WERI-Rb-1 (cell line): ENCODE results near the gene GRM5.
"Not testable (repeated sequence)": the region's sequence is repeated elsewhere in the genome, so short reads cannot be mapped to it uniquely, and the experiment has no call there.

ENCODE experiments used
- DNase-seq: peaks from one replicate; pipeline ENCODE4 v3.0.0-alpha.2; 2020
- H3K27ac ChIP-seq: fragments of 250-450 bp; sonication (Bioruptor Pico); 2 replicates; pipeline ENCODE4 v1.5.1; 2020; ENCODE audit warnings: mild to moderate bottlenecking, moderate library complexity
- H3K27me3 ChIP-seq: fragments of 250-450 bp; sonication (Bioruptor Pico); 2 replicates; pipeline ENCODE4 v1.5.1; 2021; ENCODE audit warnings: mild to moderate bottlenecking, low read depth, moderate library complexity; ENCODE audit not compliant: insufficient read depth, severe bottlenecking
- H3K36me3 ChIP-seq: fragments of 250-450 bp; sonication (Bioruptor Pico); 2 replicates; pipeline ENCODE4 v1.5.1; 2020; ENCODE audit warnings: mild to moderate bottlenecking, moderate library complexity
- H3K4me3 ChIP-seq: 2 replicates; pipeline ENCODE4 v1.5.1; 2011; ENCODE audit warnings: low read depth, mild to moderate bottlenecking, control low read depth, low read length
- H3K9me3 ChIP-seq: fragments of 250-450 bp; sonication (Bioruptor Pico); 2 replicates; pipeline ENCODE4 v1.5.1; 2021; ENCODE audit warnings: mild to moderate bottlenecking, moderate library complexity; ENCODE audit not compliant: severe bottlenecking
- TF ChIP-seq, protein P1 (sequence below): IDR thresholded peaks from 2 replicates; pipeline ENCODE4 v1.5.1; 2011; ENCODE audit warnings: low read depth, mild to moderate bottlenecking, control low read depth, inconsistent platforms, low read length

The GRM5 gene

DNA sequence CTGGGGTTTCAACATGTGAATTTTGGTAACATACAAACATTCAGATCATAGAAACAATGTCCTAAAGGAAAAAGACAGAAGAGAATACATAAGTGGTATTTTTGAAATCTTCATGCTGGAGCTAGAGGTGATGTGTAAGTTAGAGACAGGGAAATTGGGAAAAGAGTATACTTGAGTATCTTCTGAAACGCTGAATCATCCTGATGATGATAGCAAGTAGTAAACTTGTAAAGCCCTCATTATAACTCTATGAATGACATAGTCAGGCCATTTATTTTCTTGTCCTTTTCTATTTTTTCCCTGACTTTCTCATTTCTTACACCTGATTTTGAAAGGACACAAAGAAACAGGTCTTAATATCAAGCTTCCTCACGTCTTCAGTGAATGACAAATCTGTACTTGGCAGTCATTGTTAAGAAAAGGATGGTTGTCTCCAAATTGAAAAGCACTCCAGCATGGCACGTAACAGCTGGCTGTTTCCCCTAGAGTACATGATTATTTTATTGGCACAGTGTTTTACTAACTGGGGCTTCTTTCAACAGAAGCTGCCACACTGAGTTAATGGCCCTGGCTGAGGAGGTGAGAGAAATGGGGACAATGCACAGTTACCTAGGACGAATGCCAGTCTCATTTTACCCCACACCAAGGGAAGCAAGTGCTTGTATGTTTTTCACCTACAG, 587.5 kb downstream of the GRM5 start:
- Histone ChIP-seq H3K36me3 (no peaks in the 10 kb centered on the region), H3K27me3 (no peaks in the 10 kb centered on the region), H3K4me3 (no peak overlapping the region), H3K27ac (no peak overlapping the region), H3K9me3 (no peaks in the 10 kb centered on the region)
- TF ChIP-seq, protein P1, sequence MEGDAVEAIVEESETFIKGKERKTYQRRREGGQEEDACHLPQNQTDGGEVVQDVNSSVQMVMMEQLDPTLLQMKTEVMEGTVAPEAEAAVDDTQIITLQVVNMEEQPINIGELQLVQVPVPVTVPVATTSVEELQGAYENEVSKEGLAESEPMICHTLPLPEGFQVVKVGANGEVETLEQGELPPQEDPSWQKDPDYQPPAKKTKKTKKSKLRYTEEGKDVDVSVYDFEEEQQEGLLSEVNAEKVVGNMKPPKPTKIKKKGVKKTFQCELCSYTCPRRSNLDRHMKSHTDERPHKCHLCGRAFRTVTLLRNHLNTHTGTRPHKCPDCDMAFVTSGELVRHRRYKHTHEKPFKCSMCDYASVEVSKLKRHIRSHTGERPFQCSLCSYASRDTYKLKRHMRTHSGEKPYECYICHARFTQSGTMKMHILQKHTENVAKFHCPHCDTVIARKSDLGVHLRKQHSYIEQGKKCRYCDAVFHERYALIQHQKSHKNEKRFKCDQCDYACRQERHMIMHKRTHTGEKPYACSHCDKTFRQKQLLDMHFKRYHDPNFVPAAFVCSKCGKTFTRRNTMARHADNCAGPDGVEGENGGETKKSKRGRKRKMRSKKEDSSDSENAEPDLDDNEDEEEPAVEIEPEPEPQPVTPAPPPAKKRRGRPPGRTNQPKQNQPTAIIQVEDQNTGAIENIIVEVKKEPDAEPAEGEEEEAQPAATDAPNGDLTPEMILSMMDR, result no peak
- DNase-seq, result no peak

DNA sequence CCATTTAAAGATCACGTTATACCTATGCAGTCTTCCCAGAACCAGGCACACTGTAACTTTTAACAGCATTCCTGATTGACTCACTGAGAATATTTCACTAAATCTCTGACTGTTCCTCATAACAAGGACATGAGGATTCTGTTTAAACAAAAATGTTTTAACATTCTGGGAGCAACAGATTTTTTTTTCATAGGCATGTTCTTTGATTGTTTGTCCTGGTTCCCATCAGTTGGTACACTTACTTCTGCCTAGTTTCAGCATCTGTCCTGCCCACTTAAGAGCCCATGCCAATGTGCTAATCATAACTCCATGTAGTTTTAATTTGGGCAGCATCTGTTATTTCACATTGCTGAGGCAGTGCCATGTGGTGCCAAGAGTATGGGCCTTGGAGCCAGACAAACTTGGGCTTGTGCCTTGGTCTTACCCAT, 589.8 kb downstream of the GRM5 start:
- H3K27ac ChIP-seq, result no peak overlapping the region
- H3K4me3 ChIP-seq, result no peak overlapping the region
- no peaks in the 10 kb centered on the region for H3K36me3 ChIP-seq
- no peaks in the 10 kb centered on the region for H3K27me3 ChIP-seq
- TF ChIP-seq, protein P1, result no peak
- no peaks in the 10 kb centered on the region for H3K9me3 ChIP-seq
- DNase-seq, result no peak

DNA sequence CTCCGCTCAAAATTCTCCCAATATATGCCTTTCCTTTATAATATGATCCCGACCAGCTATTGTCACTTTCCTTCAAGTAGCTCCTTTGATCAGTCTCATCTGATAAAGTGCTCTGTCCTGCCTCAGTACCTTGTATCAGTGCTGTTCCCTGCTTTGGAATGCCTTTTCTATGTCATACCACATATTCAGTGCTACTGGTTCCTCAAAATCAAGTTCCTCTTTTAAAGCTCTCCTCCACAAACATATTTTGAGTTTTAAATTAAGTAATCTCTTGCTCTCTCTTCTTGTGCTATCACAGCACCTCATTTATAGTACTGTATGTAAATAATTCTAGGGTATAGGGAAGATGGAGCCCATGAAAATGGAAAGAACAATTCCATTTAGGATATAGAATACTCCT, 591.1 kb downstream of the GRM5 start:
- no peak for DNase-seq

DNA sequence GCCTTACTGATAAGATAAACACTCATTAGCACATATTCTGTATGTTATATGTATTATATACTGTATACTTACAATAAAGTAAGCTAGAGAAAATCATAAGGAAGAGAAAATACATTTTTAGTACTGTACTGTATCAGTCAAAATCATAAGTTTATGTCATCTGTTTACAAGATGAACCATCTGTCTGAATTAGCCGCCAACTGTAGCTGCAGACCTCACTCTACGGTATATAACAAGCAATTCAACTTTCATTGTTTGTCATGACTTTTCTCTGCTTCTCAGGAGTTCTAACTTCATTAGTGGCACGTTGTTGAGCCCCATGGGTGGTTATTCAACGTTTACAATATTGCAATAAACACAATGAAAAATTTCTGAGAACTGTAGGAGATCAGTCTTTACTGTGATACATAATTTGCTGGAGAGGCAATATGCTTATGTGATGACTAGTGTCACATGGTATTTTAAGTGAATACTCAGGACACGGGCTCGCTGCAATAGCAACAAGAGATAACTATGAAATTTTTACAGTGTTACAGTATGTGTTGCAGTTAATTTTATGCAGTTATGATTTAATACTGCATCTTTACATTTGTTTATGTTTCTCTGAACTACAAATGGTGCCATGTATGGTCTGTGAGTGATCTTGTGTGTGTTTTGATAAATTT, 596.1 kb downstream of the GRM5 start:
- no peaks in the 10 kb centered on the region for H3K36me3 ChIP-seq
- TF ChIP-seq, protein P1, result no peak

More for the DNA sequence above, 591.1 kb downstream of the GRM5 start:
- Histone ChIP-seq H3K4me3 (no peak overlapping the region), H3K9me3 (no peaks in the 10 kb centered on the region), H3K36me3 (no peaks in the 10 kb centered on the region), H3K27me3 (no peaks in the 10 kb centered on the region), H3K27ac (no peak overlapping the region)
- TF ChIP-seq, protein P1, result no peak

DNA sequence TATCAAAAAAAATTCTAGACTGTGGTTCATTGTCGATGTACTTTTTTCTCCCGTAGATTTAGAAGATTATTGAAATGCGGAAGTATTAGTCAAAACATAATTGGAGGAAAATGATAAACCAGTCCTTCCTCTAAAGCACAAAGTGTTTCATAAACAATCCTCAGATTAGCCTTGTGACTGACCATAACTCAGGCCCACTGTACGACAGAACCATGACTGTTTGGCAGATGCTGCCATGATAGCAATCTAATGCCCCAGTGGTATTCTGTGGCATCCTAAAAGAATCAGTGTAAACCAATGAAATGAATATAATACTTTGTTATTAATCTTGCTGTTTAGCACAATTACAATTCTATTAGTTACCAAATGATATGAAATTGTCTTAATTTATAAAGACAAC, 601.3 kb downstream of the GRM5 start:
- Histone ChIP-seq H3K9me3 (peaks cover 2% of the 10 kb centered on the region), H3K36me3 (no peaks in the 10 kb centered on the region), H3K4me3 (no peak overlapping the region), H3K27ac (no peak overlapping the region), H3K27me3 (no peaks in the 10 kb centered on the region)
- TF ChIP-seq, protein P1, result no peak
- no peak for DNase-seq

More for the DNA sequence above, 596.1 kb downstream of the GRM5 start:
- Histone ChIP-seq H3K4me3 (no peak overlapping the region), H3K27ac (no peak overlapping the region), H3K9me3 (no peaks in the 10 kb centered on the region), H3K27me3 (no peaks in the 10 kb centered on the region)
- no peak for DNase-seq

DNA sequence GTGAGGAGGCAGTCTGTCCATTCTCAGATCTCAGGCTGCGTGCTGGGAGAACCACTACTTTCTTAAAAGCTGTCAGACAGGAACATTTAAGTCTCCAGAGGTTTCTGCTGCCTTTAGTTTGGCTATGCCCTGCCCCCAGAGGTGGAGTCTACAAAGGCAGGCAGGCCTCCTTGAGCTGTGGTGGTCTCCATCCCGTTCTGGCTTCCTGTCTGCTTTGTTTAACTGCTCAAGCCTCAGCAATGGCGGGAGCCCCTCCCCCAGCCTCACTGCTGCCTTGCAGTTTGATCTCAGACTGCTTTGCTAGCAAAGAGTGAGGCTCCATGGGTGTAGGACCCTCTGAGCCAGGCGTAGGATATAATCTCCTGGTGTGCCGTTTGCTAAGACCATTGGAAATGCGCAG, 602.5 kb downstream of the GRM5 start:
- not testable (repeated sequence) for H3K27ac ChIP-seq, H3K27me3 ChIP-seq, DNase-seq, H3K36me3 ChIP-seq, H3K4me3 ChIP-seq, H3K9me3 ChIP-seq

DNA sequence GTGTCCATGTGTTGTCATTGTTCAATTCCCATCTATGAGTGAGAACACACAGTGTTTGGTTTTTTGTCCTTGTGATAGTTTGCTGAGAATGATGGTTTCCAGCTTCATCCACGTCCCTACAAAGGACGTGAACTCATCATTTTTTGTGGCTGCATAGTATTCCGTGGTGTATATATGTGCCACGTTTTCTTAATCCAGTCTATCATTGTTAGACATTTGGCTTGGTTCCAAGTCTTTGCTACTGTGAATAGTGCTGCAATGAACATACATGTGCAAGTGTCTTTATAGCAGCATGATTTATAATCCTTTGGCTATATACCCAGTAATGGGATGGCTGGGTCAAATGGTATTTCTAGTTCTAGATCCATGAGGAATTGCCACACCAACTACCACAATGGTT, 607.7 kb downstream of the GRM5 start:
- not testable (repeated sequence) for H3K4me3 ChIP-seq, H3K27me3 ChIP-seq, H3K36me3 ChIP-seq, H3K27ac ChIP-seq, DNase-seq, H3K9me3 ChIP-seq
